Right lobe of liver (tissue), 4 donors: ENCODE data around the gene BASP1.

Source experiments
- POLR2A ChIP-seq: fragments of 450-650 bp; IDR thresholded peaks from one replicate; pipeline ENCODE4 v1.6.1; 2017; ENCODE audit warnings: antibody characterized with exemption, mild to moderate bottlenecking
- TF ChIP-seq, protein P1 (sequence below), 4 donors: fragments of 200-600 bp in 3 of 4; fragments of 450-650 bp in 1 of 4; IDR thresholded peaks; one replicate each; pipeline versions ENCODE4 v1.5.1 to v1.8.0; 2016 to 2022; ENCODE audit warnings: antibody characterized with exemption in 4 of 4, mild to moderate bottlenecking in 2 of 4
- donor health status: DM: no; HTN: no; CAD: no.
- donor health status: DM: no; HTN: no; CAD: no.
- donor health status: DM: no; HTN: yes; CAD: no.

DNA sequence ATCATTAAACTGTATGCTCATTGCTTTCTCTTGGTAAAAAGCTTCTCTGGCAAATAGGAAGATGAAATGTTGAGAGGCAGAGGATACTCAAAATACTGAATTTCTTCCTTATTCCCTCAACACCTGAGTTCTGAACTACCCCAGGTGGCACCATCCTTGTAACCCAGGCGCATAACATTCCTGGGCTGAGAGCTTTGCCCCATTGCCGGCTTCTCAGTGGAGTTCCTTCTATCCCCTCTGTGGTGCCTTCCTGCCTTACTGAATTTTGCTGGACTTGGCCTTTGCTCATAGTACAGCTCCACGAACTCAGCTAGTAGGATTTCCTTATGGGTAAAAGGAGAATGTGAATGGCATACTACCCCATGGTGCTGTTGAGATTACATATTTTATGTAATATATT, 54.7 kb downstream of the BASP1 start:
- no peak for TF ChIP-seq POLR2A
- TF ChIP-seq, protein P1, sequence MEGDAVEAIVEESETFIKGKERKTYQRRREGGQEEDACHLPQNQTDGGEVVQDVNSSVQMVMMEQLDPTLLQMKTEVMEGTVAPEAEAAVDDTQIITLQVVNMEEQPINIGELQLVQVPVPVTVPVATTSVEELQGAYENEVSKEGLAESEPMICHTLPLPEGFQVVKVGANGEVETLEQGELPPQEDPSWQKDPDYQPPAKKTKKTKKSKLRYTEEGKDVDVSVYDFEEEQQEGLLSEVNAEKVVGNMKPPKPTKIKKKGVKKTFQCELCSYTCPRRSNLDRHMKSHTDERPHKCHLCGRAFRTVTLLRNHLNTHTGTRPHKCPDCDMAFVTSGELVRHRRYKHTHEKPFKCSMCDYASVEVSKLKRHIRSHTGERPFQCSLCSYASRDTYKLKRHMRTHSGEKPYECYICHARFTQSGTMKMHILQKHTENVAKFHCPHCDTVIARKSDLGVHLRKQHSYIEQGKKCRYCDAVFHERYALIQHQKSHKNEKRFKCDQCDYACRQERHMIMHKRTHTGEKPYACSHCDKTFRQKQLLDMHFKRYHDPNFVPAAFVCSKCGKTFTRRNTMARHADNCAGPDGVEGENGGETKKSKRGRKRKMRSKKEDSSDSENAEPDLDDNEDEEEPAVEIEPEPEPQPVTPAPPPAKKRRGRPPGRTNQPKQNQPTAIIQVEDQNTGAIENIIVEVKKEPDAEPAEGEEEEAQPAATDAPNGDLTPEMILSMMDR (IDR thresholded peaks at IDR 0.05): no peak
